ENCODE measurements around the gene GINS1. TPM values are rescaled to one million over a fixed set of nuclear protein-coding genes. Genes with fewer than 3 reads are reported as not detected.

Gene GINS1
- total and polyA plus RNA-seq, 2 of the 8 experiments (the other 6 are each of a cell fraction or from before 2014, with no cell fraction given): 44.7 to 68.4 TPM

DNA sequence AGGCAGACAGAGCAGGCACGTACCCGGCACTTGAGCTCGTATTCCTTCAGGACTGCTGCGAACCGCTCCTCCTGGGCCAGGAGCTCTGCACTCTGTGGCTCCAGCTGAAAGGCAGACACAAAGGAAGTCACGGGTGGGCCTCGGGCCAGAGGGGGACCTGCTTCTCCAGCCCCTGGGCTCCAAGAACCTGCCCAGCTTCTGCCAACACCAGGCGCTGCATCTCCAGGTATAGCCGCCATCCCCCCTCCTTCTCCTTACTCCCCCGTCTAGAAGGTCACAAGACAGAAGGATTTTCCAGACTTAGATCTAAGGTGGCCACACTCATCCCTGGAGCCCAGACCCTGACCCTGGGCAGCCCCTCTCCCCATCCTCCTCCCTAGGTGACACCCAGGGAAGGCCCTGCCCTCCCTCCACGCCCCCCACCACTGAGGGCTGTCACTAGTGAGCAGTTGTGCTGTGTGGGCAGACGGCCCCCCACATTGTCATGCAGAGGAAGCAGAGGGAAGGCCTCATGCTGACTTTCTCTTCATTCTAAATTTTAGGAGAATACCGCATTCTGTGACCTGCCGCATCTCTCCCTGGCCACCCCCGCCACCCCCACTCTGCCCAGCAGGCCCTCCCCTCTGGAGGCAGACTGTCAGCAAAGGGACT is 81.9 kb downstream of the GINS1 start:
- POLR2A ChIA-PET (ENCODE audit: partially characterized antibody): interaction anchor here (0.5 to 0.7 kb wide), 2 partner anchors 51 to 197 kb away, joined by 3 read pairs; no protein-coding TSS in a partner anchor
- Histone ChIP-seq H2AK5ac (ENCODE audit: low read depth, low read length) (no peak overlapping the region), H3K14ac (ENCODE audit: insufficient read length) (no peak overlapping the region), H4K91ac (replicated peaks; ENCODE audit: insufficient read length, low read length) (peak overlapping the region; percentile 22), H2AFZ (ENCODE audit: low read length) (no peak overlapping the region), H2BK5ac (ENCODE audit: low read depth, low read length) (peak overlapping the region; percentile 61; the same call in 1 of the 2 replicates), H3K27me3 (replicated peaks in 1 of 4; ENCODE audit: control insufficient read depth in 3 of 4, extremely low read depth in 1 of 4, insufficient read depth in 3 of 4, low read length in 3 of 4) (no peaks in the 10 kb centered on the region), H2BK20ac (ENCODE audit: low read length) (0 out of 2 replicates have a peak overlapping the region, but pooled peaks have one; percentile 6), H3K79me1 (ENCODE audit: low read depth, low read length) (no peaks in the 10 kb centered on the region), H3K79me2 (ENCODE audit: control insufficient read depth in 1 of 2, insufficient read depth in 2 of 2, low read length in 2 of 2) (no peaks in the 10 kb centered on the region), H3K9ac (replicated peaks in 1 of 4; ENCODE audit: extremely low read depth in 1 of 4, low read depth in 3 of 4, low read length in 3 of 4) (peak overlapping the region in 1 of 4 experiments; percentile 27; a peak in 1 of 7 replicates), H3K36me3 (ENCODE audit: control insufficient read depth in 2 of 4, insufficient read depth in 4 of 4, low read length in 3 of 4) (peaks cover 0 to 10% (median 3%) of the 10 kb centered on the region in 4 experiments; a peak in 2 of 8 replicates), H3K4me2 (ENCODE audit: insufficient read depth in 1 of 2, low read depth in 2 of 2, low read length in 2 of 2) (peak overlapping the region; percentile 38 to 51; a peak in 3 of 4 replicates), H4K20me1 (replicated peaks in 1 of 2; ENCODE audit: control insufficient read depth in 1 of 2, insufficient read depth in 2 of 2, low read length in 2 of 2) (peaks cover 0 to 2% of the 10 kb centered on the region in 2 experiments), H2BK120ac (replicated peaks; ENCODE audit: low read depth, low read length) (peak overlapping the region; percentile 9), H4K5ac (ENCODE audit: insufficient read length, low read depth, low read length) (no peak overlapping the region), H3K56ac (replicated peaks; ENCODE audit: insufficient read length, low read depth, low read length) (no peak overlapping the region), H3K4me1 (replicated peaks in 1 of 4; ENCODE audit: control insufficient read depth in 3 of 4, insufficient read depth in 4 of 4, low read length in 3 of 4) (peaks cover 0 to 19% (median 11%) of the 10 kb centered on the region in 4 experiments; a peak in 6 of 7 replicates), H3K23ac (ENCODE audit: insufficient read length) (no peak overlapping the region), H3K18ac (ENCODE audit: extremely low read depth, low read length) (no peak overlapping the region), H3K23me2 (ENCODE audit: low read depth, low read length) (no peaks in the 10 kb centered on the region), H3K4me3 (ENCODE audit: extremely low read depth in 1 of 4, insufficient read depth in 2 of 4, low read depth in 3 of 4, low read length in 4 of 4) (0 out of 8 replicates have a peak overlapping the region, but pooled peaks of 1 of the 4 experiments have one; percentile 3), H3K9me3 (ENCODE audit: insufficient read depth in 2 of 2, low read depth in 1 of 2, low read length in 1 of 2) (no peaks in the 10 kb centered on the region), H2BK15ac (ENCODE audit: low read length) (no peak overlapping the region; the same call in 1 of the 2 replicates), H2BK12ac (ENCODE audit: low read depth, low read length) (0 out of 2 replicates have a peak overlapping the region, but pooled peaks have one; percentile 20), H3K27ac (ENCODE audit: low read depth, low read length) (no peak overlapping the region), H3K4ac (replicated peaks; ENCODE audit: insufficient read length, low read depth, low read length) (no peak overlapping the region), H4K8ac (ENCODE audit: extremely low read depth, insufficient read depth, low read length) (no peak overlapping the region)
- DNase-seq (ENCODE audit: low read depth in 1 of 2, low spot score in 2 of 2): no peak
- FAIRE-seq: no peak
- 83% methylated on average over 12 of the region's 15 CpGs; no CpG with 5 or more reads in 1 of the 2 experiments for WGBS, 2 experiments (ENCODE audit: extremely low coverage in 1 of 2, insufficient coverage in 1 of 2, insufficient read length in 1 of 2, insufficient replicate concordance in 2 of 2, low coverage in 1 of 2, low lambda C conversion rate in 2 of 2, missing lambda C conversion rate in 1 of 2)
- CTCF ChIA-PET (ENCODE audit: partially characterized antibody): interaction anchor here (0.9 to 1.3 kb wide), 5 partner anchors 10 to 194 kb away, joined by 3 to 4 read pairs (median 3); no protein-coding TSS in a partner anchor
- no peak for TF ChIP-seq TBP (IDR thresholded peaks at IDR 0.05; ENCODE audit: low read depth, low read length)
- TF ChIP-seq ATF3 (IDR thresholded peaks at IDR 0.05; ENCODE audit: insufficient read depth, low read depth, low read length): no peak
- no peak for TF ChIP-seq CEBPB (IDR thresholded peaks at IDR 0.05; ENCODE audit: low read depth, low read length)
- TF ChIP-seq, protein P1, sequence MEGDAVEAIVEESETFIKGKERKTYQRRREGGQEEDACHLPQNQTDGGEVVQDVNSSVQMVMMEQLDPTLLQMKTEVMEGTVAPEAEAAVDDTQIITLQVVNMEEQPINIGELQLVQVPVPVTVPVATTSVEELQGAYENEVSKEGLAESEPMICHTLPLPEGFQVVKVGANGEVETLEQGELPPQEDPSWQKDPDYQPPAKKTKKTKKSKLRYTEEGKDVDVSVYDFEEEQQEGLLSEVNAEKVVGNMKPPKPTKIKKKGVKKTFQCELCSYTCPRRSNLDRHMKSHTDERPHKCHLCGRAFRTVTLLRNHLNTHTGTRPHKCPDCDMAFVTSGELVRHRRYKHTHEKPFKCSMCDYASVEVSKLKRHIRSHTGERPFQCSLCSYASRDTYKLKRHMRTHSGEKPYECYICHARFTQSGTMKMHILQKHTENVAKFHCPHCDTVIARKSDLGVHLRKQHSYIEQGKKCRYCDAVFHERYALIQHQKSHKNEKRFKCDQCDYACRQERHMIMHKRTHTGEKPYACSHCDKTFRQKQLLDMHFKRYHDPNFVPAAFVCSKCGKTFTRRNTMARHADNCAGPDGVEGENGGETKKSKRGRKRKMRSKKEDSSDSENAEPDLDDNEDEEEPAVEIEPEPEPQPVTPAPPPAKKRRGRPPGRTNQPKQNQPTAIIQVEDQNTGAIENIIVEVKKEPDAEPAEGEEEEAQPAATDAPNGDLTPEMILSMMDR (IDR thresholded peaks at IDR 0.05; ENCODE audit: control extremely low read depth in 1 of 3, insufficient read depth in 1 of 3, low read depth in 1 of 3, low read length in 3 of 3): no peak
- no peak for TF ChIP-seq EZH2 (IDR thresholded peaks at IDR 0.05; ENCODE audit: low read depth, low read length, severe bottlenecking)
- TF ChIP-seq EGR1 (IDR thresholded peaks at IDR 0.05; ENCODE audit: borderline replicate concordance, low read depth, low read length): peak; percentile 51; the same call in 1 of the 2 replicates
- peak; percentile 51; the same call in 1 of the 2 replicates for TF ChIP-seq POU5F1 (IDR thresholded peaks at IDR 0.05; ENCODE audit: low read depth, low read length)
- TF ChIP-seq SP2 (IDR thresholded peaks at IDR 0.05; ENCODE audit: low read length): no peak

All from H1 (cell line).